Measurements from ENCODE around the gene GTF2I. TPM values are rescaled to one million over a fixed set of nuclear protein-coding genes. Genes with fewer than 3 reads are reported as not detected.

The GTF2I gene
- total RNA-seq, 4 donors from 2014 or later, result 139 to 194 (median 168) TPM

DNA sequence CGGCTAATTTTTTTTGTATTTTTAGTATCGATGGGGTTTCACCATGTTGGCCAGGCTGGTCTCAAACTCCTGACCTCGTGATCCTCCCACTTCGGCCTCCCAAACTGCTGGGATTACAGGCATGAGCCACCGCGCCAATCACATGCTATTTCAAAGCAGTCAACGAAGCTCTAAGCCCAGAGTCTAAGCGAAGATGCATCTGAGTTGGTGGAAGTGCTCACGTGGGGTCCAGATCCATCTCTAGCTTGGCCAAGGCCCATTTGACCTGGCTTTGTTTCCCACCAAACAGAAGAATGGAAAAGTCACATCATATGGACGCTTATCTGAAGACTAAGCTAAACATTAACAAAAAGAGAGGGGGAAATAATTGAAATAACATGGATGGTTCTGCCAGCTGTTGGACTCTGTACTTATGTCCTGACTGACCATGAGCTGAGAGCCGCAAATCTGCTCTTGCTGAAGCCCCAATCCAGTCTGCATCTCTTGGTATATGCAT is 3.8 kb upstream of the GTF2I start:
- Histone ChIP-seq H3K4me3 (no peak overlapping the region), H3K27me3 (no peaks in the 10 kb centered on the region), H3K4me1 (peaks cover 0 to 21% (median 13%) of the 10 kb centered on the region in 4 donors), H3K9me3 (no peaks in the 10 kb centered on the region), H3K27ac (no peak overlapping the region), H3K36me3 (no peaks in the 10 kb centered on the region)
- DNase-seq (ENCODE audit: low spot score in 2 of 2), result no peak
- 90 to 93% methylated on average over 11 of the region's 11 CpGs for WGBS, 2 donors
- TF ChIP-seq EP300 (IDR thresholded peaks at IDR 0.05) (no peak), POLR2A (IDR thresholded peaks at IDR 0.05) (no peak)
- TF ChIP-seq, protein P1, sequence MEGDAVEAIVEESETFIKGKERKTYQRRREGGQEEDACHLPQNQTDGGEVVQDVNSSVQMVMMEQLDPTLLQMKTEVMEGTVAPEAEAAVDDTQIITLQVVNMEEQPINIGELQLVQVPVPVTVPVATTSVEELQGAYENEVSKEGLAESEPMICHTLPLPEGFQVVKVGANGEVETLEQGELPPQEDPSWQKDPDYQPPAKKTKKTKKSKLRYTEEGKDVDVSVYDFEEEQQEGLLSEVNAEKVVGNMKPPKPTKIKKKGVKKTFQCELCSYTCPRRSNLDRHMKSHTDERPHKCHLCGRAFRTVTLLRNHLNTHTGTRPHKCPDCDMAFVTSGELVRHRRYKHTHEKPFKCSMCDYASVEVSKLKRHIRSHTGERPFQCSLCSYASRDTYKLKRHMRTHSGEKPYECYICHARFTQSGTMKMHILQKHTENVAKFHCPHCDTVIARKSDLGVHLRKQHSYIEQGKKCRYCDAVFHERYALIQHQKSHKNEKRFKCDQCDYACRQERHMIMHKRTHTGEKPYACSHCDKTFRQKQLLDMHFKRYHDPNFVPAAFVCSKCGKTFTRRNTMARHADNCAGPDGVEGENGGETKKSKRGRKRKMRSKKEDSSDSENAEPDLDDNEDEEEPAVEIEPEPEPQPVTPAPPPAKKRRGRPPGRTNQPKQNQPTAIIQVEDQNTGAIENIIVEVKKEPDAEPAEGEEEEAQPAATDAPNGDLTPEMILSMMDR (IDR thresholded peaks at IDR 0.05), result no peak

DNA sequence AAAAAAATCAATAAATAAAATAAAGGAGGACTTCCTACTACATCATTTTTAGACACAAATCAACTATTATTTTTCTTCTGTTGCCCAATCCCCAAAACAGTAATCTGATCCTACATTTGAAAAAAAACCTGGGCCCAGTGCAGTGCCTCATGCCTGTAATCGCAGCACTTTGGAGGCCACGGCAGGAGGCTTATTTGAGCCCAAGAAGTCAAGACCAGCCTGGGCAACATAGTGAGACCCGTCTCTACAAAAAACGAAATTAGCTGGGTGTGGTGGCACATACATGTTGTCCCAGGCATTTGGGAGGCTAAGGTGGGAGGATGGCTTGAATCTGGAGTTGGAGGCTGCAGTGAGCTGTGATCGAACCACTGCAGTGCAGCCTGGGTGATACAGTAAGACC is 2.7 kb upstream of the GTF2I start:
- no peak overlapping the region for H3K4me3 ChIP-seq
- DNase-seq (ENCODE audit: low spot score in 2 of 2), result no peak
- H3K27me3 ChIP-seq, result no peaks in the 10 kb centered on the region
- H3K4me1 ChIP-seq, result peaks cover 0 to 28% (median 17%) of the 10 kb centered on the region in 4 donors
- H3K36me3 ChIP-seq, result no peaks in the 10 kb centered on the region
- peak overlapping the region in 2 of 4 donors; percentile 91 to 98 for H3K27ac ChIP-seq
- 86 to 93% methylated on average over 5 of the region's 5 CpGs for WGBS, 2 donors
- no peak for TF ChIP-seq EP300 (IDR thresholded peaks at IDR 0.05)
- TF ChIP-seq POLR2A (IDR thresholded peaks at IDR 0.05), result no peak
- TF ChIP-seq, protein P1 (IDR thresholded peaks at IDR 0.05), result no peak
- no peaks in the 10 kb centered on the region for H3K9me3 ChIP-seq

DNA sequence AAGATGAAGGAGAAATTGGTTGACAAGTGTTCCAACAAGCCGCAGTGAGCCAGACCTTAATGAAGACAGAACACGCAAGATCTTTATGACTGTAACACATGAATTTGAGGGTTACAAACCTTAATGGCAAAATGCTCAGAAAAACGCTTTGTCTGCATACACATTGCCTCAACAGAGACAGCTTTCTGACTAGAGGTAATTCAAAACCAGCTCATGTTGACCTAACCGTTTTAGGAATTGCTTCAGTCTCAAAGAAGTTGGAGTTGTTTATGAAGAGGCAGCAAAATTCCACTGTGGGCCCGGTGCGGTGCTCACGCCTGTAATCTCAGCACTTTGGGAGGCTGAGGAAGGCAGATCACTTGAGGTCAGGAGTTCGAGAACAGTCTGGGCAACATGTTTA is 2.2 kb upstream of the GTF2I start:
- peaks cover 0 to 33% (median 22%) of the 10 kb centered on the region in 4 donors for H3K4me1 ChIP-seq
- 53 to 58% methylated on average over 8 of the region's 8 CpGs for WGBS, 2 donors
- DNase-seq (ENCODE audit: low spot score in 2 of 2), result no peak
- no peaks in the 10 kb centered on the region for H3K36me3 ChIP-seq
- peak overlapping the region in 1 of 4 donors; percentile 76 for H3K4me3 ChIP-seq
- peak overlapping the region; percentile 91 to 100 (median 98) for H3K27ac ChIP-seq
- TF ChIP-seq, protein P1 (IDR thresholded peaks at IDR 0.05), result no peak
- TF ChIP-seq POLR2A (IDR thresholded peaks at IDR 0.05) (no peak), EP300 (IDR thresholded peaks at IDR 0.05) (no peak)
- H3K9me3 ChIP-seq, result no peaks in the 10 kb centered on the region
- H3K27me3 ChIP-seq, result no peaks in the 10 kb centered on the region

DNA sequence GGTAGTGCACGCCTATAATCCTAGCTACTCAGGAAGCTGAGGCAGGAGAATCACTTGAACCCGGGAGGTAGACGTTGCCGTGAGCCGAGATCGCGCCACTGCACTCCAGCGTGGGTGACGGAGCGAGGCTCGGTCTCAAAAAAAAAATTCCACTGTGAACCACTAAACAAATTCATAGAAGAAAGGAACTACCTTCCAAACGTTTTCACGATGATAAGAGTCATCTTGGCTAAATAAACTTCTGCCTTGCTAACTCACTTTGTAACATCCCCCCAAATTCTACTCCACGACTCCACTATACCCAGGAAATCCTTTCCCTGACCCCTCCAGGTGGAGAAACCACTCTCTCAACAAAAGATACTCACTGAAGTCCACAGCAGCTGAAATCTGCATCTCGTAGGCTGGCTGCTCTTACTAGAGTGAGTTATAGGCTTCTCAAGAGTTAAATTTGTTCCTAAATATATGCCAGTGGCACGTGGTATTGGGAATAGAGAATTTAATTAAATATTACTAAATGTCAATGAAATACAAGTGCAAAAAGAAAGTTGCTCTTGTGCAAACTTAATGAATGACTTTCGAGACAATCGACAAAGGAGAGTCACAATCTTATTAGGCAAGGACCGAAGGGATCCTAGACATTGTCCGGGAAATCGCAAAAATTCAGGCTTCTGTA is 1.6 kb upstream of the GTF2I start:
- peaks cover 0 to 35% (median 28%) of the 10 kb centered on the region in 4 donors for H3K4me1 ChIP-seq
- H3K36me3 ChIP-seq, result no peaks in the 10 kb centered on the region
- peak overlapping the region; percentile 91 to 100 (median 98) for H3K27ac ChIP-seq
- DNase-seq (ENCODE audit: low spot score in 2 of 2), result no peak
- no peak for TF ChIP-seq EP300 (IDR thresholded peaks at IDR 0.05)
- TF ChIP-seq POLR2A (IDR thresholded peaks at IDR 0.05), result no peak
- TF ChIP-seq, protein P1 (IDR thresholded peaks at IDR 0.05), result no peak
- peak overlapping the region; percentile 76 to 100 (median 98) for H3K4me3 ChIP-seq
- 19 to 28% methylated on average over 21 of the region's 21 CpGs for WGBS, 2 donors
- no peaks in the 10 kb centered on the region for H3K9me3 ChIP-seq
- no peaks in the 10 kb centered on the region for H3K27me3 ChIP-seq

DNA sequence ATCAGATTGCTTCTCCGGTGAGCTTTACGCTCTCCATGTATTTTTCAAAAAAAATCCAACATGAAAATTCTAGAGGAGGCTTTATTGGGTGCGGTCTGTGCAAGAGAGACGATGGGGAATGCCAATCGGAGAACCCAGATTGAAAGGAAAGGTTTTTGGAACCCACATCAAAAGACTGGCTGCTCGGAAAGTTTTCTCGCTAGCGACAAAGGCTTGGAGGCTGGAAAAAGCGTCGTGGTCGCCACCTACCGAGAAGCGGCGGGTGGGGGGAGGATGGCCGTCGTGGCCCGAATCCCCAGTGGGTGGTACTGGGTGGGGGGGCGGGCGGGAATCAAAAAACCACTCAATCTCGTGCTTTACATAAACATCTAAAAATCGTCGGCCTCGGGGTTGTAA is 1.1 kb upstream of the GTF2I start:
- peaks cover 0 to 40% (median 33%) of the 10 kb centered on the region in 4 donors for H3K4me1 ChIP-seq
- 0 to 1% methylated on average over 23 of the region's 23 CpGs for WGBS, 2 donors
- TF ChIP-seq, protein P1 (IDR thresholded peaks at IDR 0.05), result peak in 3 of 5 experiments; percentile 8 to 38 (median 21)
- peak in 1 of 2 donors; percentile 37 for TF ChIP-seq EP300 (IDR thresholded peaks at IDR 0.05)
- TF ChIP-seq POLR2A (IDR thresholded peaks at IDR 0.05), result no peak
- no peaks in the 10 kb centered on the region for H3K36me3 ChIP-seq
- H3K4me3 ChIP-seq, result peak overlapping the region; percentile 76 to 100 (median 98)
- H3K27ac ChIP-seq, result peak overlapping the region; percentile 91 to 100 (median 98)
- DNase-seq (ENCODE audit: low spot score in 2 of 2), result peak in 1 of 2 donors; percentile 39
- H3K9me3 ChIP-seq, result no peaks in the 10 kb centered on the region
- H3K27me3 ChIP-seq, result no peaks in the 10 kb centered on the region
